GM23248 (cell line): Measurements from ENCODE around the gene INPP4A.

ENCODE experiments used
- EZH2 ChIP-seq: fragments of 200-600 bp; sonication (generic); IDR thresholded peaks from 2 replicates; pipeline ENCODE4 v1.6.1; 2018; ENCODE audit warnings: antibody characterized with exemption, mild to moderate bottlenecking; ENCODE audit not compliant: insufficient read depth, poor library complexity, severe bottlenecking
- EZH2phosphoT487 ChIP-seq: fragments of 200-600 bp; sonication (generic); IDR thresholded peaks from 2 replicates; pipeline ENCODE4 v1.6.1; 2018; ENCODE audit warnings: antibody characterized with exemption, moderate library complexity, mild to moderate bottlenecking, low read depth; ENCODE audit not compliant: insufficient read depth

DNA sequence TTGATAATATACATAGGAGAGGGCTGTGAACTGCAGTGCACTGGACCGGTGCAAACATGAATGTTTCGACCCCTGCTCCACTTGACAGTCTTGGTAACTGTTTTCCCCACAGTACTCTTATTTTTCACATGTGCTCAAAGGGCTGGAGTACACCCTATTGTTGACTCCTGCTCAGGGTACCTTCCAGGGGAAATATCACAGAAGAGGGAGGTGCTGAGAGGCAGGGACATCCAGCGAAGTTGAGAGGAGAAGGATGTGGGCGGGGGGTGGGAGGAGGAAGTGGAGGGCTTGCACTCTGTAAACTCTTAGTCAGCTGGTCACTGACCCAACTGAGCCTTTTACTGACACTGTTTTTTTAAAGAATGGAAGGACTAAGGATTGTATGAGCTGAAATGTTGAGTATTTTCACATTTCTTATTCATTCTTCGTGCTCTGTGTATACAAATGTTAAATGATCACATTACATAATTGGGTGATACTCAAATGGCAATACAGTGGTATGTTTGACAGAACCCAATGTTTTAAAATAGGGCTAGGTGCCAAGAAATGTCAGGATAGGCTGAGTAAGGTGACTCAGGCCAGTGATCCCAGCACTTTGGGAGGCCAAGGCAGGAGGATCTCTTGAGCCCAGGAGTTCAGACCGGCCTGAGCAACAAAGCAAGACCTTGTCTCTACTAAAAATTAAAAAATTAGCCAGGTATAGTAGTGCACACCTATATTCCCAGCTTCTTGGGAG is 10.0 kb downstream of the INPP4A start:
- no peak for TF ChIP-seq EZH2
- no peak for TF ChIP-seq EZH2phosphoT487
